Stomach (tissue), 9 donors: ENCODE measurements around the gene PLA2G15. TPM values are rescaled to one million over a fixed set of nuclear protein-coding genes. Genes with fewer than 3 reads are reported as not detected.

Source experiments
- DNase-seq, 2 donors: peaks; one replicate each; pipeline versions ENCODE4 v3.0.0 to v3.0.0-alpha.2; 2013 to 2019
- H3K27ac ChIP-seq, 5 donors: fragments of 200-600 bp in 4 of 5; sonication (generic) in 4 of 5; one replicate each; pipeline ENCODE4 v1.5.1; 2013 to 2019; ENCODE audit warnings: mild to moderate bottlenecking in 1 of 5, moderate library complexity in 1 of 5
- H3K27me3 ChIP-seq, 3 donors: fragments of 200-600 bp; sonication (generic); one replicate each; pipeline ENCODE4 v1.5.1; 2017 to 2019; ENCODE audit warnings: mixed run types in 1 of 3
- H3K36me3 ChIP-seq, 4 donors: fragments of 200-600 bp; sonication (generic); 1 replicate in 3 of 4; 2 replicates in 1 of 4; pipeline ENCODE4 v1.5.1; 2016 to 2019
- H3K4me1 ChIP-seq, 4 donors: fragments of 200-600 bp; sonication (generic); one replicate each; pipeline ENCODE4 v1.5.1; 2016 to 2019
- H3K4me3 ChIP-seq, 4 donors: fragments of 200-600 bp; sonication (generic) in 3 of 4; one replicate each; pipeline ENCODE4 v1.5.1; 2016 to 2019; ENCODE audit warnings: mild to moderate bottlenecking in 1 of 4
- H3K9me3 ChIP-seq, 4 donors: fragments of 200-600 bp; sonication (generic); one replicate each; pipeline ENCODE4 v1.5.1; 2016 to 2019
- CTCF ChIP-seq, 7 experiments: fragments of 450-650 bp in 4 of 7; fragments of 200-600 bp in 3 of 7; sonication (generic) in 3 of 7; IDR thresholded peaks; one replicate each; pipeline ENCODE4 v1.5.1; 2016 to 2019; ENCODE audit warnings: antibody characterized with exemption in 7 of 7, control low read depth in 2 of 7, mild to moderate bottlenecking in 1 of 7
- EP300 ChIP-seq: sonication (generic); formaldehyde crosslinking; IDR thresholded peaks from one replicate; pipeline ENCODE4 v1.6.1; 2017; ENCODE audit warnings: antibody characterized with exemption
- POLR2A ChIP-seq, 4 donors: fragments of 450-650 bp; IDR thresholded peaks; one replicate each; pipeline ENCODE4 v1.6.1; 2016; ENCODE audit warnings: antibody characterized with exemption in 4 of 4, control low read depth in 2 of 4, mild to moderate bottlenecking in 1 of 4, moderate library complexity in 1 of 4
- POLR2AphosphoS5 ChIP-seq, 3 donors: sonication (generic); formaldehyde crosslinking; IDR thresholded peaks; one replicate each; pipeline ENCODE4 v1.6.1; 2016; ENCODE audit warnings: antibody characterized with exemption in 3 of 3
- WGBS, 5 donors: extraction: QIAGEN DNeasy Blood & Tissue Kit in 3 of 5; methylation state at CpG; one replicate each; pipeline versions ENCODE4 v1.1.5 to v1.1.7; 2013 to 2018; 5-methylcytosine and 5-hydroxymethylcytosine counted together
- intact Hi-C: fragments of 100-400 bp; cut with DNase I; formaldehyde crosslinking; loops from one replicate; pipeline ENCODE4 v1.15.1; 2023; ENCODE audit warnings: low total_unique reads
- polyA plus RNA-seq, 3 donors: library from polyadenylated mRNA; stranded (reverse); fragments of 200-250 nt; gene quantifications; one replicate each; pipeline ENCODE4 v1.2.3, GENCODE V29; 2013
- total RNA-seq, 5 donors: library from RNA; depleted of rRNA; stranded (reverse); fragments of >200 nt; gene quantifications; one replicate each; pipeline versions ENCODE4 v1.1.0 to v1.2.3, GENCODE V29; 2014 to 2016
- donor health status: healthy with polysubstance abuse.
- donor health status: Bipolar disorder and iron deficiency.
- donor health status: healthy.

PLA2G15 gene
- total and polyA plus RNA-seq, 8 donors = 3.5 to 16.5 (median 7.0) TPM

GRCh38 chr16:68230176-68230571 is 15.0 kb upstream of the PLA2G15 start:
- no peak for TF ChIP-seq POLR2AphosphoS5 (IDR thresholded peaks at IDR 0.05)
- no peak for TF ChIP-seq POLR2A (IDR thresholded peaks at IDR 0.05)
- no peak for TF ChIP-seq CTCF (IDR thresholded peaks at IDR 0.05)
- Histone ChIP-seq H3K27me3 (no peaks in the 10 kb centered on the region), H3K27ac (no peak overlapping the region), H3K36me3 (peaks cover 26 to 66% (median 55%) of the 10 kb centered on the region in 4 donors), H3K4me1 (peaks cover 24 to 67% (median 52%) of the 10 kb centered on the region in 4 donors), H3K4me3 (no peak overlapping the region), H3K9me3 (no peaks in the 10 kb centered on the region)
- 76 to 92% (median 81%) methylated on average over 9 of the region's 9 CpGs for WGBS, 5 donors
- no peak for DNase-seq
- intact Hi-C loops = no loop called here

GRCh38 chr16:68230956-68231355 is 14.2 kb upstream of the PLA2G15 start:
- Histone ChIP-seq H3K27me3 (peaks cover 0 to 3% (median 0%) of the 10 kb centered on the region in 3 donors), H3K4me1 (peaks cover 30 to 74% (median 54%) of the 10 kb centered on the region in 4 donors), H3K4me3 (no peak overlapping the region), H3K9me3 (no peaks in the 10 kb centered on the region), H3K36me3 (peaks cover 26 to 61% (median 50%) of the 10 kb centered on the region in 4 donors), H3K27ac (no peak overlapping the region)
- TF ChIP-seq POLR2AphosphoS5 (IDR thresholded peaks at IDR 0.05) (no peak), CTCF (IDR thresholded peaks at IDR 0.05) (no peak), POLR2A (IDR thresholded peaks at IDR 0.05) (no peak), EP300 (no peak)
- DNase-seq = no peak
- intact Hi-C loops = no loop called here
- WGBS, 5 donors = 81 to 90% (median 88%) methylated on average over 6 to 12 of the region's 12 CpGs

GRCh38 chr16:68231384-68232136 is 13.6 kb upstream of the PLA2G15 start:
- H3K4me3 ChIP-seq = no peak overlapping the region
- no peak for DNase-seq
- 80 to 88% (median 83%) methylated on average over 20 to 26 of the region's 26 CpGs for WGBS, 5 donors

GRCh38 chr16:68232335-68232734 is 12.8 kb upstream of the PLA2G15 start:
- peaks cover 26 to 48% (median 42%) of the 10 kb centered on the region in 4 donors for H3K36me3 ChIP-seq
- intact Hi-C loops = no loop called here
- H3K4me1 ChIP-seq = peaks cover 43 to 82% (median 62%) of the 10 kb centered on the region in 4 donors
- peak overlapping the region in 1 of 4 donors; percentile 2 for H3K4me3 ChIP-seq
- H3K27me3 ChIP-seq = peaks cover 0 to 5% (median 0%) of the 10 kb centered on the region in 3 donors
- H3K9me3 ChIP-seq = no peaks in the 10 kb centered on the region
- DNase-seq = no peak
- no peak overlapping the region for H3K27ac ChIP-seq
- WGBS, 5 donors = 58 to 77% (median 69%) methylated on average over 16 of the region's 16 CpGs
- TF ChIP-seq POLR2AphosphoS5 (IDR thresholded peaks at IDR 0.05) = no peak
- no peak for TF ChIP-seq CTCF (IDR thresholded peaks at IDR 0.05)
- TF ChIP-seq EP300 = no peak
- TF ChIP-seq POLR2A (IDR thresholded peaks at IDR 0.05) = no peak

More at GRCh38 chr16:68231384-68232136, 13.6 kb upstream of the PLA2G15 start:
- H3K36me3 ChIP-seq = peaks cover 26 to 55% (median 44%) of the 10 kb centered on the region in 4 donors
- H3K9me3 ChIP-seq = no peaks in the 10 kb centered on the region
- H3K27ac ChIP-seq = no peak overlapping the region
- H3K4me1 ChIP-seq = peaks cover 36 to 80% (median 60%) of the 10 kb centered on the region in 4 donors
- intact Hi-C loops = no loop called here
- peaks cover 0 to 5% (median 0%) of the 10 kb centered on the region in 3 donors for H3K27me3 ChIP-seq
- TF ChIP-seq POLR2A (IDR thresholded peaks at IDR 0.05) (no peak), POLR2AphosphoS5 (IDR thresholded peaks at IDR 0.05) (no peak)
